Fibroblast of the aortic adventitia (primary cell): ENCODE data around the gene ARHGEF1. TPM values are rescaled to one million over a fixed set of nuclear protein-coding genes. Genes with fewer than 3 reads are reported as not detected.

ENCODE experiments used
- DNase-seq: peaks from one replicate; pipeline ENCODE4 v3.0.0-alpha.2; 2010; ENCODE audit warnings: low read depth
- H3K4me3 ChIP-seq: 2 replicates; pipeline ENCODE4 v1.5.1; 2011; ENCODE audit warnings: low read depth, mild to moderate bottlenecking, control low read depth, low read length, moderate library complexity
- total RNA-seq: library from RNA; depleted of rRNA; stranded (reverse); fragments of >200 nt; gene quantifications from 2 replicates; pipeline ENCODE4 v1.2.3, GENCODE V29; 2012; ENCODE audit warnings: low replicate concordance
- TF ChIP-seq, protein P1 (sequence below): IDR thresholded peaks from 2 replicates; pipeline ENCODE4 v1.5.1; 2011; ENCODE audit warnings: mild to moderate bottlenecking, low read length, control low read depth, inconsistent platforms; ENCODE audit not compliant: insufficient read depth

The ARHGEF1 gene
- total RNA-seq, 1 donor: 26.8 TPM

DNA sequence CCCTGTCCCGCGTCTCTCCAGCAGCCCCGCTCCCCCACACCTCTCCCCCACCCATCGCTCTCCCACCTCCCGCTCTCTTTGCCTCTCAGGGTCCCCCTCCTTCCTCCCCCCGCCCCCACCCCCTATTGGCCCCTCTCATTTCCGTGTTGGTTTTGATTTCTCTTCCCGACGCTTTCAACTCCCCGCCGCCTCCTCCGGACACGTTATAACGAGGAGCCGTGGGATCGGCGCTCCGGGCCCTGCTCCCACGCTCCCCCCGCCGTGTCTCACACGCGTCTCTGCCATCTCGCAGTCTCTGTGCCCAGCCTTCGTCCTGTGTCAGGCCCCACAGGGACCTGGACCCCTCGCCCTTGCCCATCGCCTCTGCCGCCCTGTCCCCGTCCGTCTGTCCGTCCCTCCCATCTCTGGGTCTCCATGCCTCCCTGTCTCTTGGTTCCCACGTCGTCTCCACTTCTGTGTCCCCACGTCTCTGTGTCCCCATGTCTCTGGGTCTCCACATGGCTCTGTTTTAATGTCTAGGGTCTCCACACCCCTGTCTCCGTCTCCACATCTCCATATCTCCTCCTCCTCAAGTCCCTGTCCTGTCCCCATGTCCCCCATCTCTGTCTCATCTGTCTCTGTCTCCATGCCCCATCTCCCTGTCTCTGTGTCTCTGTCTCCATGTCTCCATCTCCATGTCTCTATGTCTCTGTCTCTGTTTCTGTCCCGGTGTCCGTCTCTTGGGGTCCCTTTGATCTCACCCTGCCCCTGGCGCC is 32.2 kb downstream of the ARHGEF1 start:
- DNase-seq: no peak
- no peak overlapping the region for H3K4me3 ChIP-seq
- TF ChIP-seq, protein P1, sequence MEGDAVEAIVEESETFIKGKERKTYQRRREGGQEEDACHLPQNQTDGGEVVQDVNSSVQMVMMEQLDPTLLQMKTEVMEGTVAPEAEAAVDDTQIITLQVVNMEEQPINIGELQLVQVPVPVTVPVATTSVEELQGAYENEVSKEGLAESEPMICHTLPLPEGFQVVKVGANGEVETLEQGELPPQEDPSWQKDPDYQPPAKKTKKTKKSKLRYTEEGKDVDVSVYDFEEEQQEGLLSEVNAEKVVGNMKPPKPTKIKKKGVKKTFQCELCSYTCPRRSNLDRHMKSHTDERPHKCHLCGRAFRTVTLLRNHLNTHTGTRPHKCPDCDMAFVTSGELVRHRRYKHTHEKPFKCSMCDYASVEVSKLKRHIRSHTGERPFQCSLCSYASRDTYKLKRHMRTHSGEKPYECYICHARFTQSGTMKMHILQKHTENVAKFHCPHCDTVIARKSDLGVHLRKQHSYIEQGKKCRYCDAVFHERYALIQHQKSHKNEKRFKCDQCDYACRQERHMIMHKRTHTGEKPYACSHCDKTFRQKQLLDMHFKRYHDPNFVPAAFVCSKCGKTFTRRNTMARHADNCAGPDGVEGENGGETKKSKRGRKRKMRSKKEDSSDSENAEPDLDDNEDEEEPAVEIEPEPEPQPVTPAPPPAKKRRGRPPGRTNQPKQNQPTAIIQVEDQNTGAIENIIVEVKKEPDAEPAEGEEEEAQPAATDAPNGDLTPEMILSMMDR: no peak

DNA sequence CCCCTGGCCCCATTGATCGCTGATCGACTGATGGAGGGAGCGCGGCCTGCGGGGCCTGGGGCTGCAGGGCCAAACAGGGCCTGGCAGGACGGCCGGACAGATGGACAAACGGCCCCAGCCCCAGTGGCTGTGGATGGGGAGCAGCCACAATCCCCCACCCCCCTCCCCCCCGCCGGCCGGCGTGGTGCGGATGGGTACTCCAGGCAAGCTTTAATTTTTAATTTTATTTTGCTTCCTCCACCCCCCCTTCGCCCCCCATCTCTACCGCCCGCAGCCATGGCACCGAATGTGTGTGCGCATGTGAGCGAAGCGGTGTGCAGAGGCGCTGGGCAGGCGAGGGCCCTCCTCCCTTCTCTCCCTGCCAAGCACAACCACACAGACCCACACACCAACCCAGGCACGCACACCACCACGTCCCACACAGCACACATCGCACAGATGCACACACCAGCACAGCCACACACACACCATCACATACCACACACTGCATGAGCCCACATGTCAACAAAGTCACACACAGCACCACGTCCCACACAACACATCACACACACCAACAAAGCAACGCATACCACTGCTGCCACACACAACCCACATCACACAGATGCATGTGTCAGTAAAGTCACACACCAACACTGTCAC is 32.9 kb downstream of the ARHGEF1 start:
- DNase-seq: no peak
- TF ChIP-seq, protein P1: no peak
- no peak overlapping the region for H3K4me3 ChIP-seq

DNA sequence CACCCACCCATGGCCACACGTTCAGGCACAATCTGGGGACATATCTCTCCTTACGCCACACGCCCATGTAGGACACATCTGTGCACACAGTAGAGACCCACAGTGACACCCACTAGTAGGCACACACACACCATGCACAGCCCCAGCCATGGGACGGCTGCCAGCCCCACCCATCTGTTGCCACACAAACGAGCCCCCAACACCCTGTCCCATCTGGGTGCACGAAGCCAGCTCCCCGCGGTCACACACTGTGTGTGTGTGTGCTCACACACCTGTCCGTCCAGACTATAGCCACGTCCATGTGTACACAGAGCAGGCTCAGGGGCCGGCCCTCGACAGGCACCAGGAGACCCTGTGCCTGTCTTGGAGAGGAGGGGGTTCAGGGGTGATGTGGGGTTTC is 34.7 kb downstream of the ARHGEF1 start:
- no peak for DNase-seq
- TF ChIP-seq, protein P1: no peak
- H3K4me3 ChIP-seq: no peak overlapping the region

DNA sequence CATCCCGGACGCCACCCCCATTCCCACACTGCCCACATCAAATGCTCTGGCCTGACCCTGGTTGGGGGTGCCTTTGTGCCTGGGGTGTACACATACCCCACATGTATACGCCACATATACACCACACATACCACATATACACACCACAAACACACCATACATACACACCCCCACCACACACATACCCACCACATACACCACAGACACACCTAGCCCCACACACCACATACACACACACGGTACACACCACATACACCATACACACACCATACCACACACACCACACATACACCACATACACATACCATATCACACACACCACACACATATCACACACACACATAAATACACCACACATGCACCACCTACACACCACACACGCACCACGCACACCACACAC is 35.1 kb downstream of the ARHGEF1 start:
- TF ChIP-seq, protein P1: no peak
- no peak for DNase-seq
- no peak overlapping the region for H3K4me3 ChIP-seq

DNA sequence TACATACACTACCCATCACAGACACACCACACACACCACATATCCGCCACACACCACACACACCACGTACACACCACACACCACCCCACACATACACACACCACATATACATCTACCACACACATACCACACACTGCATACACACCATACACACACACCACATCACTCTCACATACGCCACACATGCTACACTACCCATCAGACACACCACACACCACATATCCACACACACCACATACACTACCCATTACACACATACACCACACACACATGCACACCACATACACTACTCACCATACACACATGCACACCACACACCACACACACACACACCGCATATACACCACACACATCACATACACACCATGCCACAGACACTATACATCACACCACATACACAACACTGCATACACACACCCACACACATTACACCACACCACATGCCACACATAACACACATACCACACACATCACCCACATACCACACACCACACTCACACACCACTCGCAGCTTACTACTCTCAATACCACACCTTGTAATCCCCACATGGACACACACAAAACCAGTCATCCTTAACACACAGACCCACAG is 35.8 kb downstream of the ARHGEF1 start:
- TF ChIP-seq, protein P1: no peak

DNA sequence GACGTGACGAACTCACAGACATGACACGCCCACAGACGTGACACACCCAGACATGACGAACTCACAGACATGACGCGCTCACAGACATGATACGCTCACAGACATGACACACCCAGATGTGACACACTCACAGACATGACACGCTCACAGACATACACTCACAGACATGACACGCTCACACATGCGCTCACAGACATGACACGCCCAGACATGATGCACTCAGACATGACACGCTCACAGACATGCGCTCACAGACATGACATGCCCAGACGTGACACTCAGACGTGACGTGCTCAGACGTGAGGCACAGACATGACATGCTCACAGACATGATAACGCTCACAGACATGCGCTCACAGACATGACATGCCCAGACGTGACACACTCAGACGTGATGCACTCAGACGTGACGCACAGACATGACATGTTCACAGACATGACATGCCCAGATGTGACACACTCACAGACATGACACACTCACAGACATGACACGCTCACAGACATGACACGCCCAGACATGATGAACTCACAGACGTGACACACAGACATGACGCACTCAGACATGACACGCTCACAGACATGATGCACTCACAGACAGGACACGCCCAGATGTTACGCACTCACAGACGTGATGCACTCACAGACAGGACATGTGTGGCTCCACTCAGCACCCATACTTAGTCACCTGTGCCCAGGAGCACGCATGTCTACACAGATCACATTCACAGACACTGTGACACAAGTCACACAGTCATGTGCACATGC is 37.1 kb downstream of the ARHGEF1 start:
- TF ChIP-seq, protein P1: no peak
- no peak overlapping the region for H3K4me3 ChIP-seq
- DNase-seq: no peak

More for the DNA sequence above, 35.8 kb downstream of the ARHGEF1 start:
- H3K4me3 ChIP-seq: no peak overlapping the region
- DNase-seq: no peak
